Measurements from ENCODE around the gene DYRK3. TPM values are rescaled to one million over a fixed set of nuclear protein-coding genes. Genes with fewer than 3 reads are reported as not detected.
A peak's percentile ranks its signal among the peaks of the same experiment; 100 is the strongest.

The DYRK3 gene
- total RNA-seq, 1 donor from 2014 or later, result 21.9 TPM

GRCh38 chr1:206690516-206690915 is 55.2 kb downstream of the DYRK3 start:
- intact Hi-C loops (cut with DNase I), result loop anchor here (10.0 kb wide), 1 partner anchor 1124 kb away; no protein-coding TSS in a partner anchor
- DNase-seq (ENCODE audit: missing footprints) (peak; percentile 83), ATAC-seq (peak; percentile 24)

GRCh38 chr1:206691604-206692003 is 56.3 kb downstream of the DYRK3 start:
- DNase-seq (ENCODE audit: missing footprints) (no peak), ATAC-seq (peak; percentile 24)
- intact Hi-C loops (cut with DNase I), result loop anchor here (2.0 to 10.0 kb wide), 2 partner anchors 33 to 1123 kb away; no protein-coding TSS in a partner anchor

GRCh38 chr1:206693029-206693428 is 57.7 kb downstream of the DYRK3 start:
- ATAC-seq (peak; percentile 83), DNase-seq (ENCODE audit: missing footprints) (peak; percentile 87)
- intact Hi-C loops (cut with DNase I), result loop anchor here (2.0 to 10.0 kb wide), 2 partner anchors 32 to 1122 kb away; no protein-coding TSS in a partner anchor

- ATAC-seq (peak; percentile 45), DNase-seq (ENCODE audit: missing footprints) (no peak)
- intact Hi-C loops (cut with DNase I), result loop anchor here (2.0 to 10.0 kb wide), 2 partner anchors 31 to 1121 kb away; no protein-coding TSS in a partner anchor
These were observed 58.3 kb downstream of the DYRK3 start for GRCh38 chr1:206693592-206693991.

- no peak for DNase-seq (ENCODE audit: missing footprints)
- no peak for ATAC-seq
- intact Hi-C loops (cut with DNase I), result loop anchor here (10.0 kb wide), 1 partner anchor 1120 kb away; no protein-coding TSS in a partner anchor
These were observed 59.1 kb downstream of the DYRK3 start for GRCh38 chr1:206694171-206695124.

- intact Hi-C loops (cut with DNase I), result loop anchor here (10.0 kb wide), 1 partner anchor 1119 kb away; no protein-coding TSS in a partner anchor
- ATAC-seq (no peak), DNase-seq (ENCODE audit: missing footprints) (no peak)
These were observed 60.4 kb downstream of the DYRK3 start for GRCh38 chr1:206695733-206696132.

- peak; percentile 45 for ATAC-seq
- DNase-seq (ENCODE audit: missing footprints), result no peak
- intact Hi-C loops (cut with DNase I), result loop anchor here (10.0 kb wide), 1 partner anchor 1118 kb away; no protein-coding TSS in a partner anchor
These were observed 61.7 kb downstream of the DYRK3 start for GRCh38 chr1:206696812-206697585.

- DNase-seq (ENCODE audit: missing footprints) (no peak), ATAC-seq (no peak)
- intact Hi-C loops (cut with DNase I), result loop anchor here (10.0 kb wide), 1 partner anchor 1117 kb away; no protein-coding TSS in a partner anchor
These were observed 62.7 kb downstream of the DYRK3 start for GRCh38 chr1:206698011-206698410.

Other genes starting within 250 kb of the DYRK3 start
- 0.62 TPM for gene IKBKE, start 165.1 kb upstream of the DYRK3 start, total RNA-seq
- gene RASSF5, start 128.0 kb upstream of the DYRK3 start, total RNA-seq, result 5.3 TPM
- 26.0 TPM for gene EIF2D, start 23.1 kb upstream of the DYRK3 start, total RNA-seq
- 214 TPM for gene MAPKAPK2, start 49.4 kb downstream of the DYRK3 start, total RNA-seq
- not detected for gene IL19, start 135.2 kb downstream of the DYRK3 start, total RNA-seq
- 0.54 TPM for gene IL10, start 137.0 kb downstream of the DYRK3 start, total RNA-seq
- gene IL20, start 230.1 kb downstream of the DYRK3 start, total RNA-seq, result not detected

Measured in Right ventricle myocardium inferior (tissue), 1 donor.